Brain microvascular endothelial cell (primary cell): Measurements from ENCODE around the gene BRIP1.

ENCODE experiments used
- DNase-seq: peaks from one replicate; pipeline ENCODE4 v3.0.0-alpha.2; 2020
- H3K27ac ChIP-seq: fragments of 250-450 bp; sonication (Bioruptor Pico); 2 replicates; pipeline ENCODE4 v1.5.1; 2020; ENCODE audit warnings: mild to moderate bottlenecking, moderate library complexity
- H3K27me3 ChIP-seq: fragments of 250-450 bp; sonication (Bioruptor Pico); replicated peaks from 2 replicates; pipeline ENCODE4 v1.5.1; 2020; ENCODE audit warnings: mild to moderate bottlenecking
- H3K36me3 ChIP-seq: fragments of 250-450 bp; sonication (Bioruptor Pico); replicated peaks from 2 replicates; pipeline ENCODE4 v1.5.1; 2020; ENCODE audit warnings: mild to moderate bottlenecking
- H3K4me3 ChIP-seq: 2 replicates; pipeline ENCODE4 v1.5.1; 2011; ENCODE audit warnings: low read depth, mild to moderate bottlenecking, control low read depth, low read length, moderate library complexity
- in situ Hi-C: cut with HindIII; loops from 2 replicates; pipeline ENCODE4 v1.10.0; 2017; ENCODE audit warnings: low sequenced_read_pairs, low pct_ligation_motif_present
- TF ChIP-seq, protein P1 (sequence below): IDR thresholded peaks from 2 replicates; pipeline ENCODE4 v1.5.1; 2011; ENCODE audit warnings: low read depth, mild to moderate bottlenecking, moderate library complexity, low read length, control low read depth, inconsistent platforms; ENCODE audit errors: missing control alignments

BRIP1 gene

GRCh38 chr17:61803796-61804195, 59.5 kb downstream of the BRIP1 start:
- Histone ChIP-seq H3K4me3 (no peak overlapping the region), H3K27ac (no peak overlapping the region), H3K27me3 (no peaks in the 10 kb centered on the region), H3K36me3 (no peaks in the 10 kb centered on the region)
- no peak for DNase-seq
- TF ChIP-seq, protein P1, sequence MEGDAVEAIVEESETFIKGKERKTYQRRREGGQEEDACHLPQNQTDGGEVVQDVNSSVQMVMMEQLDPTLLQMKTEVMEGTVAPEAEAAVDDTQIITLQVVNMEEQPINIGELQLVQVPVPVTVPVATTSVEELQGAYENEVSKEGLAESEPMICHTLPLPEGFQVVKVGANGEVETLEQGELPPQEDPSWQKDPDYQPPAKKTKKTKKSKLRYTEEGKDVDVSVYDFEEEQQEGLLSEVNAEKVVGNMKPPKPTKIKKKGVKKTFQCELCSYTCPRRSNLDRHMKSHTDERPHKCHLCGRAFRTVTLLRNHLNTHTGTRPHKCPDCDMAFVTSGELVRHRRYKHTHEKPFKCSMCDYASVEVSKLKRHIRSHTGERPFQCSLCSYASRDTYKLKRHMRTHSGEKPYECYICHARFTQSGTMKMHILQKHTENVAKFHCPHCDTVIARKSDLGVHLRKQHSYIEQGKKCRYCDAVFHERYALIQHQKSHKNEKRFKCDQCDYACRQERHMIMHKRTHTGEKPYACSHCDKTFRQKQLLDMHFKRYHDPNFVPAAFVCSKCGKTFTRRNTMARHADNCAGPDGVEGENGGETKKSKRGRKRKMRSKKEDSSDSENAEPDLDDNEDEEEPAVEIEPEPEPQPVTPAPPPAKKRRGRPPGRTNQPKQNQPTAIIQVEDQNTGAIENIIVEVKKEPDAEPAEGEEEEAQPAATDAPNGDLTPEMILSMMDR = no peak
- in situ Hi-C loops = no loop called here

GRCh38 chr17:61803216-61803615, 60.1 kb downstream of the BRIP1 start:
- in situ Hi-C loops = no loop called here
- no peak for DNase-seq
- Histone ChIP-seq H3K27ac (no peak overlapping the region), H3K36me3 (no peaks in the 10 kb centered on the region), H3K27me3 (no peaks in the 10 kb centered on the region), H3K4me3 (no peak overlapping the region)
- TF ChIP-seq, protein P1 = no peak

GRCh38 chr17:61799812-61800484, 63.4 kb downstream of the BRIP1 start:
- DNase-seq = no peak
- in situ Hi-C loops = no loop called here
- Histone ChIP-seq H3K27me3 (no peaks in the 10 kb centered on the region), H3K36me3 (no peaks in the 10 kb centered on the region), H3K27ac (no peak overlapping the region), H3K4me3 (no peak overlapping the region)
- TF ChIP-seq, protein P1 = no peak

DNA sequence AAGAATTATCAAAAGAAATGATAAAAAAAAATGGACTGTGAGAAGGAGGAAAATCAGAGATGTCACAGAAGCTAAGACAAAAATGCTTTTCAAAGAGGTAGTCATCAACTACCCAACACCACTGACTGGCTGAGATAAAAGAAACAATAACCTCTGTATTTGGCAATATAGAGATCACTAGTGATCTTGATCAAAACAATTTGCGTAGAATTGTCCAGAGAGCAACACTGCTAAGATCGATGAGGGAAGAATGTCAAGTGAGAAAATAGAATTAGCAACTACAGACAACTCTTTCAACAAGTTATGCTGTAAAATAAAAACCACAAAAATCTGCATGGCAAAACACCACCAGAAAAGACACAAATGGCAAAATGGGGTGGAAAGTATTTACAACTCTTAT, 66.0 kb downstream of the BRIP1 start:
- Histone ChIP-seq H3K36me3 (no peaks in the 10 kb centered on the region), H3K4me3 (no peak overlapping the region), H3K27me3 (no peaks in the 10 kb centered on the region), H3K27ac (no peak overlapping the region)
- TF ChIP-seq, protein P1 = no peak
- in situ Hi-C loops = no loop called here
- no peak for DNase-seq

- TF ChIP-seq, protein P1 = no peak
- Histone ChIP-seq H3K4me3 (no peak overlapping the region), H3K27me3 (no peaks in the 10 kb centered on the region), H3K36me3 (no peaks in the 10 kb centered on the region), H3K27ac (no peak overlapping the region)
- in situ Hi-C loops = no loop called here
- DNase-seq = no peak
Observed at GRCh38 chr17:61795546-61795945, 67.8 kb downstream of the BRIP1 start.

- in situ Hi-C loops = no loop called here
- H3K36me3 ChIP-seq = no peaks in the 10 kb centered on the region
- no peaks in the 10 kb centered on the region for H3K27me3 ChIP-seq
- no peak for DNase-seq
- TF ChIP-seq, protein P1 = no peak
- no peak overlapping the region for H3K4me3 ChIP-seq
- H3K27ac ChIP-seq = no peak overlapping the region
Observed at GRCh38 chr17:61794792-61795191, 68.5 kb downstream of the BRIP1 start.
